Measurements from ENCODE around the gene MTM1.

MTM1 gene

DNA sequence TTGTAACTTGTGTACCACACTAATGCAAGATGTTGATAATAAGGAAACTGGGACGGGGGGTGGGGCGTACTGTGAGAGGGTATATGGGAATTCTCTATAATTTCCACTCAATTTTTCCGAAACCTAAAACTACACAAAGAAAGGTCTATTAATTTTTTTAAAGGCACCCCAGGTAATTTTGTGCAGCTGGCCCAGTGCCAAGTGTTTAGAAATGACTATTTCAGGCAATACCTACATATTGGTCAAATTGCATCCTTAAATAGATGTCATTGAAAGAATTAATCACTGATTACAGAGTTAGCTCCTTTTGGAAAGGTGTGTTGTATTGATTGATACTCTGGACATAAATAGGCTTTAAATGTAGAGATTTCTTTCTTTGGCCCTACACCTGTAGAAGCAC lies 114.7 kb downstream of the MTM1 start:
- DNase-seq: no peak

GRCh38 chrX:150683536-150684146 lies 115.2 kb downstream of the MTM1 start:
- peak; percentile 48 to 60 for DNase-seq

DNA sequence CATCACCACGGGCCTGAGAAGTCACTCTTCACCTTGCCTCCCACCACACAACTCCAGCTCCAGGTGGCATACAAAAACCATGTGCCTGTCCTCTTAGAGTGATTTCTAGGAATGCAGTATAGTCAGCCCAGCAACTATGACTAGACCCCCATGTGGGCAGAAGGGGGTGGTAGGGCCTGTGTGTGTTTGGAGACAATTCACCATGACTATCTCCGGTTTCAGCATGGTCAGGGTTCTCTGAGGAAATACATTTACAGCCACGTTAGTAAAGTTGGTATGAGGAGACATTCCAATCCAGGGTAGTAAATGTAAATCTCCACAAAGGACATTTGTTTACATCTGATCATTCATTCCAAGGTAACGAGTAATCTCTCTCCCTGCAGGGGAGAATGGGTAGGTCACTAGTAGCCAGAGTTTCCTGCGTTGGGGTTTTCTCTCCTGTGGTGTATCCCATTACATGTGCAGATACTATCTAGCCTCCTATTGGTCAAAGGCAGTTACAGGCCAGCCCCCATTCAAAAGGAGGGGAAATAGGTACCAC lies 120.6 kb downstream of the MTM1 start:
- DNase-seq: no peak

- no peak for DNase-seq
These were observed 121.7 kb downstream of the MTM1 start for GRCh38 chrX:150690126-150690525.

- no peak for DNase-seq
These were observed 123.9 kb downstream of the MTM1 start for GRCh38 chrX:150692296-150692695.

DNA sequence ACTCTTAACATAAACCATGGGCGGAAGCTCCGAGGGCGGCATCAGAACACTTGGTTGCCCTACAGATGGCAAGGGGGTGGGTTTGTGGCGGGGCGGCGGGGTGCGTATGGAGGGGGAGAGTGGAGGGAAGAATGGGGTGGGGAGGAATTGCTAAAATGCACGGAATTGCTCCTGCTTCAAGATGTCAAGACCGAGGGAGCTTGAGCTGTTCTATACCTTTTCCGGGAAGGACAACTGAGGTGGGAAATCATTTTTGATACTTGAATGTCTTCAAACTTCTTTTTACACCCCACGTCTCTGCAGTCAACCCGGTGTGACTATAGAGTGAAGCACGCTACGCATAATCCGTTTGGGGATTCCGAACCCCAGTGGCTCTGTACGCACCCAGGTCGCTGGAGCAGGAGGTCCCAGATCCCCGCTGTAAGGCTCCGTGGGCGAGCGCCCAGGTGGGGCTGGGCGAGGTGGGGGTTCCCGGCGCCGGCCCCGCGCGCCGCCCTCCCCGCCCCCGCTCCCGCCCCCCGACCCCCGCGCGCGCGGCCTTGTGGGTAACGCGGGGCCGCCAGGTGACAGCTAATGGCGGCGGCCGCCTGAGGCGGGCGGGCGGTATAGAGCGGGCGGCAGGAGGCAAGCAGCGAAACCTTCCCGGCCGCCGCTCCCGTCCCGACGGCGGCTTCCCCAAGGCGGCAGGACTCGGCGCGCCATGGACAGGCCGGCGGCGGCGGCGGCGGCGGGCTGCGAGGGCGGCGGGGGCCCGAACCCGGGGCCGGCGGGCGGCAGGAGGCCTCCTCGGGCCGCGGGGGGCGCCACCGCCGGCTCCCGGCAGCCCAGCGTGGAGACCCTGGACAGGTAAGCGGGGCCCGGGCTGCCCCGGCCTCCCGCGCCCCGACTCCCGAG lies 124.7 kb downstream of the MTM1 start, which contains the start of gene MTMR1:
MTMR1 (plus strand) TSS at position 566 of the 894 bp plus-strand sequence; CDS start at position 701, 135 bp downstream.
- peak in 1 of 2 experiments; percentile 22 for DNase-seq

DNA sequence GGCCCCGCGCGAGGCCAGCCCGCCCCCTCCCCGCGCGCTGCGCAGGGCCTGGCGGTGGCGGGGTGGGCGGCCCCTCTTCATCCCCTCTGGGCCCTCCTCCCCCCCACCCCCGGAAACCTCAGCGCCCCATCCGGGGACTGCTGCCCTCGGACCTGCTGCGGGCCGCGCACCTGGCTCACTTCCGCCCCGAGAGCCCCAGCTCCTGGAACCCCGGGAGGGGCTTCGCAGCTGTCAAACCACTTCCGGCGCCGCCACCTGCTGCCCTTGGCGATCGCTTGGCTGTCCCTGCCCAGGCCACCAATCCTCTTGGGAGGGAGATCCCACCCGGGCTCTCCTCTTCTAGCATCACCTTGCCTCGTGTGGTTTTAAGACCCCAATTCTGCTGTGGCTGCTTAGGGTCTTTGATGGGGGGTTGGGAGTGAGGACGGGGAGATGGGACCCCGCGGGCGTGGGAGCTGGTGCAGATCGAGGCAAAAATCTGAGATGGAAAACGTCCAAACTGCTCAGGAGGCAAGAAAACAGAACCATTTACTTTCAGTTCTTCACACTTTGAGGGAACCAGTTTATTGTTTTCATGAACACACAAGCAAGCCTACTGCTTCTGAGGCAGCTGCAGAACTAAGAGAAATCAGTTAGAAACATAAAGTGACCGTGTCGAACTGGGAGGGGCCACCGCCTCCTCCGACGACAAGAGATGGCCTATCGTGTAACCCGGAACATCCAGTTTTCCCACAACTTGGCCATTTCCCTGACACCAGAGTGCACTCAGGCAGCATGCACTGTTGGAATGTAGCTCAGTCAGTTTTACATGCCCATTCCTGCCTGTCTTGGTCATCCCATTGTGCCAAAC lies 125.5 kb downstream of the MTM1 start:
- peak in 1 of 2 experiments; percentile 0 for DNase-seq

- DNase-seq: peak; percentile 4
These were observed 126.5 kb downstream of the MTM1 start for GRCh38 chrX:150694738-150695410.

DNA sequence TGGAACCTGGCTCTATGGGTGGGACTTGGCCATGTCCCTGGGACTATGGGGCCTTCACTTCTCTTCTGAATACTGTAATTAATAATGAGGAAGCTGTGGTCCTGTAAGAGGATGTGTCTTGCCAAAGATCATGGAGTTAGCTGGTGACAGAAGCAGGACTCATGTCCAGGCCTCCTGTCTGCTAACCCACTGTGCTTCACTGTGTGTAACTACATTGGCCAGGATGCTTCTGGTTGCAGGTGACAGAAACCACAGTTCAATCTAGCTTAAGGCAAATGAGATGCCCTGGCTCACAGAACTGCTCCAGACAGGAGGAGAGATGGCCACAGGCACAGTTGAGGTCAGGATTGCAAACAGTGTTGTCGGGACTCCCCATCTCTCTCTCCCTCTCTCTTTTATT lies 127.9 kb downstream of the MTM1 start:
- peak; percentile 2 to 25 for DNase-seq

DNA sequence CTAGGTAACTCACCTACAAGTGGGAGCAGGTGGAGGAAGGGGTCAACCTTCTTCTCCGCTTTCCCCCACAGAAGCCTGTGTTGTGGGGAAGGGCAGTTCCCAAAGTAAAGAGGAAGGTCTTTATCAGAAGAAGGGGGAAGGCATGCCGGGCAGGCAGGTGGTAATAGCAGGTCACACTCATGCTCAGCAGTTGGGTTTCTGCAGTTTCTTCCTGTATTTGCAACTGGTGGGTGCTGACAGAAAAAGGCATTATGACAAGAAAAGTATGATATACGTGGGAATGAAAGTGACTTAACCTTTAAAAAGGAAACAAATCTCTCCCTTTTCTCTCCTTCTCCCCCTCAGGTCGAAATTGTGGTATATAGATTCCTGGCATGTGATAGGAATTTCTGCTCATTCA lies 128.4 kb downstream of the MTM1 start:
- DNase-seq: peak in 1 of 2 experiments; percentile 3

- DNase-seq: no peak
These were observed 129.2 kb downstream of the MTM1 start for GRCh38 chrX:150697641-150698040.

DNA sequence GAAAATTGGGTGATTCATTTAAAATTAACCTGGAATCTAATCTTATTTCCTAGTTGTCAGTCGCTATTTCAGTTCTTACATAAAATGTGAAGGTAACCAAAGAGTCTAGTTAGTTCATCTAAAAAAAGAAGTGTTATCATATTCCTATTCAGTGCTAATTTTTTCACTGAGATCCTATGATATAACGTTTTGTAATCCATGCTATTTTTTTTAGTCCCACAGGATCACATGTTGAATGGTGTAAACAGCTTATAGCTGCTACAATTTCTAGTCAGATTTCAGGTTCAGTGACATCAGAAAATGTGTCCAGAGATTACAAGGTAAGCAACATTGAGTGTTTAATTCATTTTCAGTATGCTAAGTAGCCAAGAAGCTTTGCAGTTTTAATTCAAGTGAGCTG lies 130.6 kb downstream of the MTM1 start:
- no peak for DNase-seq

DNA sequence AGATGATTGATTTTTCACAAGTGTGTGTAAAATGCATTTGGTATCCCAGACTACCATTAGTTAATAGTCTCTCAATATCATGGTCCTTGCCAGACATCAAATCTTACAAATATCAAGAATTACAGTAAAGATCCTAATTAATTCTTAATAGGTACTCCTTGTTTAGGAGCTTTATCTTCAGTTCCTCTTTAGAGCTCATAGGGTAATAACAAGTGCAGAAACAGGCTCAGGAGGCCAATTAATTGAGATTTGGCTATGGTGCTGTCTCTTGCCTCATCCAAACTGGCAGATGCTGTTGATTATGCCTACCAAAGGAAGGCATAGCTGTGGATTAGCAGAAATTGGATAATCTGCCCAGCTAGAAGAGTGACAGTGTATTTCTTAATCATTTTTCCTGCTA lies 131.7 kb downstream of the MTM1 start:
- no peak for DNase-seq

DNA sequence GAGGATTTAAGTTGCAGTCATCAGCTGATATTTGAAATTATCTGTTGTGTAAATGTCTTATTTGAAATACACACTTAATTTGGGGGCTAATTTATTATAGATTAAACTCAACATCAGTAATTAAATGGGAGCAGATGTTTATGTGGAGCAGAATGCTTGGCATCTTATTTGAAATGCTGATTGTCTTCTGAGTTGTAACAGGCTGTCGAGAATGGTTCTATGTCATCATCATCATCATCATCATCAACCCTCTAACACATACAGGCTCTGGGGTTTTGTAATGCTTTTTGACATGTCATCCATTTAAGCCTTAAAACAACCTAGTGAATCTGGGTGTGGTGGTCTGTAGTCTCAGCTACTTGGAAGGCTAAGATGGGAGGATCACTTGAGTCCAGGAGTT lies 133.0 kb downstream of the MTM1 start:
- no peak for DNase-seq

DNA sequence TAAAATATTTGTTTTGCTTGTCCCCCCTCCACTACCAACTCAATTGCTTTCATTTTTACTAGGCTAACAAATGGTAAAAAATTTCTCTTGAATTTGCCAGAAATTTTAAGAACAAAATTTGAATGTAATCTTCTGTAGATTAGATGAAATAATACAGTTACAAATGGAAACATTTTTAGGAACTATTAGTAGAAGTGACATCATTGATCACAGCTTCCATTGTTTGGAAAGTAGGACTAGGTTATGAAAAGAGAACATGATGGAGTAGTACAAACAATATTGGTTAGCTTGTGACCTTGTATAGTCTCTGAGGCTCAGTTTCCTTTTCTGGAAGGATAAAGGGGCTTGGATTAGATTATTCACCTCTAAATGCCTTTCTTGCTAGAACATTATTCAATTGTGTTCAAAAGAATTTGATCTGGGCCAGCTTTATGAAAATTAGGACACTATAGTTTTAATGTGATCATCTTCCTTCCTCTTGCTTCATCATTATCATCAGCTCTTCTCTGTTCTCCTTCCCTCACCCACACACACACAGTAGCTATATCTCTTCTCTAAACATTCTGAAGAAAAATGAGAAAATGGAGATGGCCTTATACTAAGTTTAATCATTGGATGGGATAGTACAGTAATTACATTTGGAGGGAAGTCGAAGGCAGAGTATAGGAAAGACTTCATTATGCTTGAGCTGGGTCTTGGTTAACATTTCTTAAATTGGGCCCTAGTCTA lies 134.7 kb downstream of the MTM1 start:
- DNase-seq: no peak

DNA sequence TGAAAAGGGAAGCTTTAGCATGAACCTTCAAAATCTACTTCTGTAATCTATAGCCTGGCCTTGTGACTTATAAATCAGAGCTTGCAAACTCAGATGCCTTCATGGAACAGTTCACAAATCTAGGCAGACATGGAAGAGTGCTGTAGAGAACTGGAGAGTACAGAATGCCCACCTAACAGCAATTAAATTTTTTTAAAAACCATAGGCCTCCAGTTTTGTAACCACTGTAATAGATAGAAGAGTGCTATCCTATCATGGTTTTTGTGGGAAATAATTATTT lies 135.2 kb downstream of the MTM1 start:
- no peak for DNase-seq

DNA sequence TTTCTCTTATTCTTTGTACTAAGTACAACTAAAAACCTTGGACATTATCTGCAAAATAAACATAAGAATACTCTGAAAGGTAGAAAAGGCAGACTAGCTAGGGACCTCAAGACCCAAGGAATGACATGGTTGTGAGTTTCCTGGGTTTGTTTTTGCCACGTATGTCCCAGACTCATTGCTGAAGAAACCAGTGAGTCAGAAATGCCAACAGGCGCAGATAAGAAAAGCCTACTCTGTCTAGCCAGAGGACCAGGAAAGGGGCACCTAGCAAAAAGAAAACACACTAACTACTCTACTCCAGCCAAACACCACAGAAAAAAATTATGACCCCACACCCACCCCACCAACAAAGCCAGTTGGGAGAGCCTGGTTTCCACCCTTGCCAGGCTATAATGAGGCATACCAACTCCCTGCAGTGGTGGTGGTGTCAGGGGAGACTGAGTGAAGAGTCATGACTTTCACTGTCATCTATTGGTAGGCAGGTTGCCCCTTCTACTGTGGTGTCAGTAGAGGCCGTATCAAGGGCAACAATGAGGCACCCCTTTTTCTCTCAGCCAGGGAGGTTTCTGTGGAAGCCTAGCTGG lies 135.7 kb downstream of the MTM1 start:
- no peak for DNase-seq

GRCh38 chrX:150712619-150713018 lies 144.2 kb downstream of the MTM1 start:
- DNase-seq: no peak

- DNase-seq: no peak
These were observed 146.8 kb downstream of the MTM1 start for GRCh38 chrX:150715184-150715583.

GRCh38 chrX:150719621-150720020 lies 151.2 kb downstream of the MTM1 start:
- no peak for DNase-seq
